Measurements from ENCODE around the gene ELP5.
A peak's percentile ranks its signal among the peaks of the same experiment; 100 is the strongest.

DNA sequence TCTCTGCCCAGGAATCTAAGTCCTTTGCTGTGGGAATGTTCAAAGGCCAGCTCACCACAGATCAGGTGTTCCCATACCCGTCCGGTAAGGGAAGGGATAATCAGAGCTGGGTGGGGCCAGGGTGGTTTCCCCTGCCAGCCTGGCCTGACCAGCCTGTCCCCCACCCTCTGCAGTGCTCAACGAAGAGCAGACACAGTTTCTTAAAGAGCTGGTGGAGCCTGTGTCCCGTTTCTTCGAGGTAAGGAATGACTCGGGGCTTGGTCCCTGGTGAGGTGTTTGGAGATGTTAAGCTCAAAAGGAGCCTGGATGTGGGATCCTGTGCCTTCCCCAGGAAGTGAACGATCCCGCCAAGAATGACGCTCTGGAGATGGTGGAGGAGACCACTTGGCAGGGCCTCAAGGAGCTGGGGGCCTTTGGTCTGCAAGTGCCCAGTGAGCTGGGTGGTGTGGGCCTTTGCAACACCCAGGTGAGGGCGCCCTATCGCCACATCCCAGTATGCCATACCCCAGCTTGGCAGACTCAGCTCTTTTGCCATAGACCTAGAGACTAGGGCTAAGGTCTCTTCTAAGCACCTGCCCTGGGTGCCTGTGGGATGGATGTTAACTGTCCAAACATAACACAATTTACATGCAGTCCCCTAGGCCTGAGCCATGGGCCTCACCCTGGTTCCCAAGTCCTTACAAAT lies 31.3 kb upstream of the ELP5 start:
- TF ChIP-seq, protein P1, sequence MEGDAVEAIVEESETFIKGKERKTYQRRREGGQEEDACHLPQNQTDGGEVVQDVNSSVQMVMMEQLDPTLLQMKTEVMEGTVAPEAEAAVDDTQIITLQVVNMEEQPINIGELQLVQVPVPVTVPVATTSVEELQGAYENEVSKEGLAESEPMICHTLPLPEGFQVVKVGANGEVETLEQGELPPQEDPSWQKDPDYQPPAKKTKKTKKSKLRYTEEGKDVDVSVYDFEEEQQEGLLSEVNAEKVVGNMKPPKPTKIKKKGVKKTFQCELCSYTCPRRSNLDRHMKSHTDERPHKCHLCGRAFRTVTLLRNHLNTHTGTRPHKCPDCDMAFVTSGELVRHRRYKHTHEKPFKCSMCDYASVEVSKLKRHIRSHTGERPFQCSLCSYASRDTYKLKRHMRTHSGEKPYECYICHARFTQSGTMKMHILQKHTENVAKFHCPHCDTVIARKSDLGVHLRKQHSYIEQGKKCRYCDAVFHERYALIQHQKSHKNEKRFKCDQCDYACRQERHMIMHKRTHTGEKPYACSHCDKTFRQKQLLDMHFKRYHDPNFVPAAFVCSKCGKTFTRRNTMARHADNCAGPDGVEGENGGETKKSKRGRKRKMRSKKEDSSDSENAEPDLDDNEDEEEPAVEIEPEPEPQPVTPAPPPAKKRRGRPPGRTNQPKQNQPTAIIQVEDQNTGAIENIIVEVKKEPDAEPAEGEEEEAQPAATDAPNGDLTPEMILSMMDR (IDR thresholded peaks at IDR 0.05), result peak in 3 of 4 experiments; percentile 24 to 34 (median 24)
- no peak for TF ChIP-seq POLR2A (IDR thresholded peaks at IDR 0.05)
